HEK293 (cell line): ENCODE measurements around the gene AATK.

Source experiments
- CTCF ChIP-seq: fragments of 450-650 bp; formaldehyde crosslinking; IDR thresholded peaks from 2 replicates; pipeline ENCODE4 v1.5.1; 2016; ENCODE audit warnings: missing biosample characterization, missing genetic modification characterization
- MYNN ChIP-seq: fragments of 450-650 bp; formaldehyde crosslinking; IDR thresholded peaks from 2 replicates; pipeline ENCODE4 v1.5.1; 2016; ENCODE audit warnings: missing biosample characterization, missing genetic modification characterization, borderline replicate concordance
- REST ChIP-seq: fragments of 450-650 bp; formaldehyde crosslinking; IDR thresholded peaks from 2 replicates; pipeline ENCODE4 v1.5.1; 2016; ENCODE audit warnings: missing biosample characterization, missing genetic modification characterization
- ZBTB21 ChIP-seq: fragments of 450-650 bp; formaldehyde crosslinking; IDR thresholded peaks from 2 replicates; pipeline ENCODE4 v1.5.1; 2017; ENCODE audit warnings: missing biosample characterization, missing genetic modification characterization
- ZBTB6 ChIP-seq: fragments of 450-650 bp; formaldehyde crosslinking; IDR thresholded peaks from 2 replicates; pipeline ENCODE4 v1.5.1; 2017; ENCODE audit warnings: missing biosample characterization, missing genetic modification characterization
- ZNF350 ChIP-seq: fragments of 450-650 bp; formaldehyde crosslinking; IDR thresholded peaks from 2 replicates; pipeline ENCODE4 v1.5.0; 2017; ENCODE audit warnings: missing biosample characterization, mild to moderate bottlenecking, missing genetic modification characterization
- ZNF529 ChIP-seq: fragments of 450-650 bp; formaldehyde crosslinking; IDR thresholded peaks from 2 replicates; pipeline ENCODE4 v1.5.1; 2017; ENCODE audit warnings: missing genetic modification characterization, missing biosample characterization; ENCODE audit not compliant: insufficient replicate concordance
- ZNF555 ChIP-seq: fragments of 450-650 bp; formaldehyde crosslinking; conservative IDR thresholded peaks from 2 replicates; pipeline ENCODE4 v1.5.1; 2017; ENCODE audit warnings: missing biosample characterization, mild to moderate bottlenecking, missing genetic modification characterization, inconsistent platforms
- ZNF571 ChIP-seq: fragments of 450-650 bp; formaldehyde crosslinking; IDR thresholded peaks from 2 replicates; pipeline ENCODE4 v1.5.0; 2017; ENCODE audit warnings: missing biosample characterization, missing genetic modification characterization
- ZNF776 ChIP-seq: fragments of 450-650 bp; formaldehyde crosslinking; IDR thresholded peaks from 2 replicates; pipeline ENCODE4 v1.5.0; 2017; ENCODE audit warnings: missing biosample characterization, missing genetic modification characterization, borderline replicate concordance
- ZSCAN16 ChIP-seq: fragments of 450-650 bp; formaldehyde crosslinking; IDR thresholded peaks from 2 replicates; pipeline ENCODE4 v1.5.1; 2016; ENCODE audit warnings: missing biosample characterization, missing genetic modification characterization

GRCh38 chr17:81130385-81131361 lies 35.3 kb downstream of the AATK start:
- no peak for TF ChIP-seq ZNF529 (tag by site-specific recombination)
- TF ChIP-seq ZNF571 (tag by site-specific recombination), result no peak
- TF ChIP-seq ZBTB21 (tag by site-specific recombination), result no peak
- TF ChIP-seq REST (tag by site-specific recombination), result no peak
- TF ChIP-seq CTCF, result no peak
- no peak for TF ChIP-seq ZBTB6 (tag by site-specific recombination)
- TF ChIP-seq ZNF555, result no peak
- TF ChIP-seq ZSCAN16 (tag by site-specific recombination), result no peak
- TF ChIP-seq ZNF350, result no peak
- no peak for TF ChIP-seq MYNN (tag by site-specific recombination)
- no peak for TF ChIP-seq ZNF776 (tag by site-specific recombination)
